HepG2 (cell line): ENCODE results near the gene EXTL2.

Experiments
- AGO1 ChIP-seq: fragments of 200-400 bp; formaldehyde crosslinking; IDR thresholded peaks from 2 replicates; pipeline ENCODE4 v1.6.1; 2017; ENCODE audit warnings: mild to moderate bottlenecking, low read depth, low read length, moderate library complexity; ENCODE audit not compliant: poor library complexity, severe bottlenecking
- CENPT ChIP-seq: sonication (generic); formaldehyde crosslinking; IDR thresholded peaks from 2 replicates; pipeline ENCODE4 v1.8.0; 2022; ENCODE audit warnings: low read depth, mild to moderate bottlenecking, moderate library complexity, missing genetic modification reagents
- HDAC6 ChIP-seq: fragments of 200-600 bp; sonication (generic); IDR thresholded peaks from 2 replicates; pipeline ENCODE4 v1.7.0; 2017; ENCODE audit warnings: mild to moderate bottlenecking, antibody characterized with exemption, low read length, low read depth
- HOXA9 ChIP-seq: sonication (generic); formaldehyde crosslinking; IDR thresholded peaks from 2 replicates; pipeline ENCODE4 v1.8.1; 2022; ENCODE audit warnings: missing genetic modification reagents, mild to moderate bottlenecking, moderate library complexity, borderline replicate concordance
- POLR2A ChIP-seq, 2 experiments: IDR thresholded peaks; 2 replicates each; pipeline ENCODE4 v1.6.1; 2011; ENCODE audit warnings: low read depth in 2 of 2, low read length in 2 of 2, mild to moderate bottlenecking in 1 of 2, moderate library complexity in 1 of 2; ENCODE audit not compliant: insufficient read depth in 1 of 2
- RCOR2 ChIP-seq: IDR thresholded peaks from 2 replicates; pipeline ENCODE4 v1.6.1; 2016; ENCODE audit warnings: missing biosample characterization, missing genetic modification reagents
- STAT6 ChIP-seq: sonication (generic); formaldehyde crosslinking; IDR thresholded peaks from 2 replicates; pipeline ENCODE4 v1.4.0; 2020; ENCODE audit warnings: missing genetic modification reagents, mild to moderate bottlenecking, borderline replicate concordance
- THAP9 ChIP-seq: sonication (generic); formaldehyde crosslinking; IDR thresholded peaks from 2 replicates; pipeline ENCODE4; 2020; ENCODE audit warnings: missing genetic modification reagents, mild to moderate bottlenecking, borderline replicate concordance
- ZMYM4 ChIP-seq: sonication (generic); formaldehyde crosslinking; IDR thresholded peaks from 2 replicates; pipeline ENCODE4 v1.8.1; 2023; ENCODE audit warnings: mild to moderate bottlenecking, missing genetic modification reagents
- ZNF263 ChIP-seq: sonication (generic); formaldehyde crosslinking; IDR thresholded peaks from 2 replicates; pipeline ENCODE4 v1.4.0; 2020; ENCODE audit warnings: missing genetic modification reagents
- ZNF646 ChIP-seq: sonication (generic); formaldehyde crosslinking; IDR thresholded peaks from 2 replicates; pipeline ENCODE4 v1.9.0; 2021; ENCODE audit warnings: mild to moderate bottlenecking, missing genetic modification reagents

- TF ChIP-seq HOXA9 (CRISPR knock-in tag) (no peak), RCOR2 (CRISPR knock-in tag) (no peak), POLR2A (IDR thresholded peaks at IDR 0.05; ENCODE audit: insufficient read depth in 1 of 2, low read depth in 2 of 2, low read length in 2 of 2) (no peak), STAT6 (CRISPR knock-in tag) (no peak), THAP9 (CRISPR knock-in tag) (no peak), ZMYM4 (CRISPR knock-in tag) (no peak), ZNF263 (no peak), AGO1 (no peak), ZNF646 (CRISPR knock-in tag) (no peak), HDAC6 (no peak), CENPT (CRISPR knock-in tag) (no peak)
Observed at GRCh38 chr1:100927276-100927675, 32.6 kb upstream of the EXTL2 start.
